ENCODE measurements around the gene NDUFA12.
A peak's percentile ranks its signal among the peaks of the same experiment; 100 is the strongest.

NDUFA12 gene

DNA sequence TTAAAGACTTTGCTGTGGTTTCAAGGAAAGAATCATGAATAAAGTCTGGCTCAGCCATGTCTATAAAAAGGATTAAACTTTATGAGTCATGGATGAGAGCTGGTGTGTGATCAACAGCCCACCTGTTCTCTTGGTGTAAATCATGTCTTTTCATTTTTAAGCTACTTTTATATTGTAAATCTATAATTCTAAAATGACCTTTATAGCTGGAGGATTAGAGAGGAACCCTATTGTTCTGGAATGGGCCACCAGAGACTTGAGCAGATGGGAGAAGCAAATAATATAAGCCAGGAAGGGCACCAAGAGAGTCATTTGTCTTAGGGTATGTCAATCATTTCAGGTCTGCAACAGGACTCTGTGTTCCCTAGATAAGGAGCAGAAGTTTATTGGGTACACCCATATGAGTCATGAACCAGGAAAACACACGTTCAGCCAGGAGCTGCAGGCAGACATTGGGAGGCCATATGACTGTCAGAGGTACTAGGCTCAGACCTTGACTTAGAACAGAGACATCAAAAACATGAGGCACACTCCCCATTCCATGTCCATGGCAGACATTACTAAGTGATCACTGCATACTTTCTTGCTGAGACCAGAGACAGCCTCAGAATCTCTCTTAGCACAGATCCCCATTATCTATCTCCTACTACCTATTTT, 49.3 kb downstream of the NDUFA12 start (continued):
- TF ChIP-seq SETDB1 (IDR thresholded peaks at IDR 0.05; ENCODE audit: insufficient read length, low read length) (peak; percentile 53), ZNF248 (tag by site-specific recombination; IDR thresholded peaks at IDR 0.05) (no peak), ZNF350 (tag by site-specific recombination; IDR thresholded peaks at IDR 0.05) (no peak), ZNF23 (tag by site-specific recombination; IDR thresholded peaks at IDR 0.05; ENCODE audit: borderline replicate concordance) (peak; percentile 98), ZNF776 (tag by site-specific recombination; IDR thresholded peaks at IDR 0.05; ENCODE audit: borderline replicate concordance) (no peak), RBAK (tag by site-specific recombination; IDR thresholded peaks at IDR 0.05) (no peak), KLF10 (tag by site-specific recombination; IDR thresholded peaks at IDR 0.05) (no peak), ZNF266 (tag by site-specific recombination; IDR thresholded peaks at IDR 0.05; ENCODE audit: low read depth) (no peak), ZNF837 (tag by site-specific recombination; IDR thresholded peaks at IDR 0.05) (no peak), SP2 (tag by site-specific recombination; IDR thresholded peaks at IDR 0.05) (no peak), ZNF112 (tag by site-specific recombination; IDR thresholded peaks at IDR 0.05) (no peak), ZXDB (tag by site-specific recombination; IDR thresholded peaks at IDR 0.05) (no peak), FEZF1 (tag by site-specific recombination; IDR thresholded peaks at IDR 0.05) (peak; percentile 75), ZNF664 (tag by site-specific recombination; IDR thresholded peaks at IDR 0.05) (no peak), ZNF624 (tag by site-specific recombination; IDR thresholded peaks at IDR 0.05) (no peak), ZSCAN30 (tag by site-specific recombination; IDR thresholded peaks at IDR 0.05) (no peak), ZNF19 (tag by site-specific recombination; IDR thresholded peaks at IDR 0.05; ENCODE audit: low read depth) (no peak), HOXC10 (CRISPR knock-in tag; IDR thresholded peaks at IDR 0.05) (no peak), ZNF549 (tag by site-specific recombination; IDR thresholded peaks at IDR 0.05) (no peak), ZNF514 (tag by site-specific recombination; IDR thresholded peaks at IDR 0.05) (no peak), HOXD13 (CRISPR knock-in tag; IDR thresholded peaks at IDR 0.05; ENCODE audit: borderline replicate concordance) (no peak), SCRT2 (tag by site-specific recombination; IDR thresholded peaks at IDR 0.05) (peak; percentile 93), ZNF747 (tag by site-specific recombination; IDR thresholded peaks at IDR 0.05) (no peak), ZNF600 (tag by site-specific recombination; IDR thresholded peaks at IDR 0.05) (no peak), SP3 (tag by site-specific recombination; IDR thresholded peaks at IDR 0.05) (no peak), ZNF416 (tag by site-specific recombination; IDR thresholded peaks at IDR 0.05) (no peak), ZNF121 (tag by site-specific recombination; IDR thresholded peaks at IDR 0.05) (no peak), ZNF394 (tag by site-specific recombination; IDR thresholded peaks at IDR 0.05; ENCODE audit: borderline replicate concordance) (no peak), ZNF10 (tag by site-specific recombination; IDR thresholded peaks at IDR 0.05) (no peak), ZNF214 (tag by site-specific recombination; IDR thresholded peaks at IDR 0.05; ENCODE audit: borderline replicate concordance) (no peak), ZNF629 (tag by site-specific recombination; IDR thresholded peaks at IDR 0.05) (peak; percentile 37), ZBTB8A (tag by site-specific recombination; IDR thresholded peaks at IDR 0.05) (no peak), ZBTB1 (tag by site-specific recombination; IDR thresholded peaks at IDR 0.05) (no peak), ZNF555 (tag by site-specific recombination; conservative IDR thresholded peaks at IDR 0.05) (no peak)
- TF ChIP-seq, protein P1, sequence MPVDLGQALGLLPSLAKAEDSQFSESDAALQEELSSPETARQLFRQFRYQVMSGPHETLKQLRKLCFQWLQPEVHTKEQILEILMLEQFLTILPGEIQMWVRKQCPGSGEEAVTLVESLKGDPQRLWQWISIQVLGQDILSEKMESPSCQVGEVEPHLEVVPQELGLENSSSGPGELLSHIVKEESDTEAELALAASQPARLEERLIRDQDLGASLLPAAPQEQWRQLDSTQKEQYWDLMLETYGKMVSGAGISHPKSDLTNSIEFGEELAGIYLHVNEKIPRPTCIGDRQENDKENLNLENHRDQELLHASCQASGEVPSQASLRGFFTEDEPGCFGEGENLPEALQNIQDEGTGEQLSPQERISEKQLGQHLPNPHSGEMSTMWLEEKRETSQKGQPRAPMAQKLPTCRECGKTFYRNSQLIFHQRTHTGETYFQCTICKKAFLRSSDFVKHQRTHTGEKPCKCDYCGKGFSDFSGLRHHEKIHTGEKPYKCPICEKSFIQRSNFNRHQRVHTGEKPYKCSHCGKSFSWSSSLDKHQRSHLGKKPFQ (tag by site-specific recombination; IDR thresholded peaks at IDR 0.05), result no peak
- TF ChIP-seq, protein P2, sequence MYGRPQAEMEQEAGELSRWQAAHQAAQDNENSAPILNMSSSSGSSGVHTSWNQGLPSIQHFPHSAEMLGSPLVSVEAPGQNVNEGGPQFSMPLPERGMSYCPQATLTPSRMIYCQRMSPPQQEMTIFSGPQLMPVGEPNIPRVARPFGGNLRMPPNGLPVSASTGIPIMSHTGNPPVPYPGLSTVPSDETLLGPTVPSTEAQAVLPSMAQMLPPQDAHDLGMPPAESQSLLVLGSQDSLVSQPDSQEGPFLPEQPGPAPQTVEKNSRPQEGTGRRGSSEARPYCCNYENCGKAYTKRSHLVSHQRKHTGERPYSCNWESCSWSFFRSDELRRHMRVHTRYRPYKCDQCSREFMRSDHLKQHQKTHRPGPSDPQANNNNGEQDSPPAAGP (tag by site-specific recombination; IDR thresholded peaks at IDR 0.05), result peak; percentile 44; the same call in 1 of the 2 replicates
- TF ChIP-seq, protein P3, sequence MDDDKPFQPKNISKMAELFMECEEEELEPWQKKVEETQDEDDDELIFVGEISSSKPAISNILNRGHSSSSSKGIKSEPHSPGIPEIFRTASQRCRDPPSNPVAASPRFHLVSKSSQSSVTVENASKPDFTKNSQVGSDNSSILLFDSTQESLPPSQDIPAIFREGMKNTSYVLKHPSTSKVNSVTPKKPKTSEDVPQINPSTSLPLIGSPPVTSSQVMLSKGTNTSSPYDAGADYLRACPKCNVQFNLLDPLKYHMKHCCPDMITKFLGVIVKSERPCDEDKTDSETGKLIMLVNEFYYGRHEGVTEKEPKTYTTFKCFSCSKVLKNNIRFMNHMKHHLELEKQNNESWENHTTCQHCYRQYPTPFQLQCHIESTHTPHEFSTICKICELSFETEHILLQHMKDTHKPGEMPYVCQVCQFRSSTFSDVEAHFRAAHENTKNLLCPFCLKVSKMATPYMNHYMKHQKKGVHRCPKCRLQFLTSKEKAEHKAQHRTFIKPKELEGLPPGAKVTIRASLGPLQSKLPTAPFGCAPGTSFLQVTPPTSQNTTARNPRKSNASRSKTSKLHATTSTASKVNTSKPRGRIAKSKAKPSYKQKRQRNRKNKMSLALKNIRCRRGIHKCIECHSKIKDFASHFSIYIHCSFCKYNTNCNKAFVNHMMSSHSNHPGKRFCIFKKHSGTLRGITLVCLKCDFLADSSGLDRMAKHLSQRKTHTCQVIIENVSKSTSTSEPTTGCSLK (tag by site-specific recombination; IDR thresholded peaks at IDR 0.05), result no peak
- TF ChIP-seq, protein P4, sequence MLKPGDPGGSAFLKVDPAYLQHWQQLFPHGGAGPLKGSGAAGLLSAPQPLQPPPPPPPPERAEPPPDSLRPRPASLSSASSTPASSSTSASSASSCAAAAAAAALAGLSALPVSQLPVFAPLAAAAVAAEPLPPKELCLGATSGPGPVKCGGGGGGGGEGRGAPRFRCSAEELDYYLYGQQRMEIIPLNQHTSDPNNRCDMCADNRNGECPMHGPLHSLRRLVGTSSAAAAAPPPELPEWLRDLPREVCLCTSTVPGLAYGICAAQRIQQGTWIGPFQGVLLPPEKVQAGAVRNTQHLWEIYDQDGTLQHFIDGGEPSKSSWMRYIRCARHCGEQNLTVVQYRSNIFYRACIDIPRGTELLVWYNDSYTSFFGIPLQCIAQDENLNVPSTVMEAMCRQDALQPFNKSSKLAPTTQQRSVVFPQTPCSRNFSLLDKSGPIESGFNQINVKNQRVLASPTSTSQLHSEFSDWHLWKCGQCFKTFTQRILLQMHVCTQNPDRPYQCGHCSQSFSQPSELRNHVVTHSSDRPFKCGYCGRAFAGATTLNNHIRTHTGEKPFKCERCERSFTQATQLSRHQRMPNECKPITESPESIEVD (tag by site-specific recombination; IDR thresholded peaks at IDR 0.05), result 0 out of 2 replicates have a peak, but pooled peaks have one; percentile 14
